Measurements from ENCODE around the gene PPP4R4. TPM values are rescaled to one million over a fixed set of nuclear protein-coding genes. Genes with fewer than 3 reads are reported as not detected.

The PPP4R4 gene
- total RNA-seq, 6 experiments from 2014 or later, result 0.05 to 0.14 TPM; not detected in 4

- Mint-ChIP-seq H3K27me3 (ENCODE audit: insufficient read depth) (peaks cover 13% of the 10 kb centered on the region), H3K36me3 (ENCODE audit: low read depth) (peaks cover 9% of the 10 kb centered on the region; the same call in 1 of the 2 replicates), H3K4me1 (ENCODE audit: low read depth) (0 out of 2 replicates have a peak, but pooled peaks cover 4% of the 10 kb centered on the region), H3K9me3 (peaks cover 10% of the 10 kb centered on the region; the same call in 1 of the 2 replicates), H3K4me3 (no peak overlapping the region), H3K27ac (no peak overlapping the region)
- DNase-seq, result no peak
- TF ChIP-seq CTCF (IDR thresholded peaks at IDR 0.05), result no peak
Observed at GRCh38 chr14:94139421-94139820, 34.7 kb upstream of the PPP4R4 start.

- no peaks in the 10 kb centered on the region for H3K9me3 Mint-ChIP-seq
- no peaks in the 10 kb centered on the region for H3K4me1 Mint-ChIP-seq (ENCODE audit: low read depth)
- H3K27me3 Mint-ChIP-seq (ENCODE audit: insufficient read depth), result peaks cover 8% of the 10 kb centered on the region
- no peak overlapping the region for H3K4me3 Mint-ChIP-seq
- H3K27ac Mint-ChIP-seq, result no peak overlapping the region
- H3K36me3 Mint-ChIP-seq (ENCODE audit: low read depth), result no peaks in the 10 kb centered on the region
- no peak for DNase-seq
- no peak for TF ChIP-seq CTCF (IDR thresholded peaks at IDR 0.05)
Observed at GRCh38 chr14:94142247-94142646, 31.9 kb upstream of the PPP4R4 start.

GRCh38 chr14:94142836-94143235 is 31.3 kb upstream of the PPP4R4 start:
- no peaks in the 10 kb centered on the region for H3K4me1 Mint-ChIP-seq (ENCODE audit: low read depth)
- DNase-seq, result no peak
- no peaks in the 10 kb centered on the region for H3K9me3 Mint-ChIP-seq
- TF ChIP-seq CTCF (IDR thresholded peaks at IDR 0.05), result no peak
- peaks cover 4% of the 10 kb centered on the region for H3K27me3 Mint-ChIP-seq (ENCODE audit: insufficient read depth)
- H3K4me3 Mint-ChIP-seq, result no peak overlapping the region
- no peak overlapping the region for H3K27ac Mint-ChIP-seq
- H3K36me3 Mint-ChIP-seq (ENCODE audit: low read depth), result no peaks in the 10 kb centered on the region

GRCh38 chr14:94143239-94143638 is 30.9 kb upstream of the PPP4R4 start:
- Mint-ChIP-seq H3K9me3 (no peaks in the 10 kb centered on the region), H3K27ac (no peak overlapping the region), H3K36me3 (ENCODE audit: low read depth) (no peaks in the 10 kb centered on the region), H3K27me3 (ENCODE audit: insufficient read depth) (peaks cover 4% of the 10 kb centered on the region), H3K4me1 (ENCODE audit: low read depth) (no peaks in the 10 kb centered on the region), H3K4me3 (no peak overlapping the region)
- TF ChIP-seq CTCF (IDR thresholded peaks at IDR 0.05), result peak; percentile 66
- DNase-seq, result no peak

- peaks cover 6% of the 10 kb centered on the region for H3K27me3 Mint-ChIP-seq (ENCODE audit: insufficient read depth)
- no peak for DNase-seq
Observed at GRCh38 chr14:94143711-94144110, 30.4 kb upstream of the PPP4R4 start.

More at GRCh38 chr14:94143711-94144110, 30.4 kb upstream of the PPP4R4 start:
- H3K4me1 Mint-ChIP-seq (ENCODE audit: low read depth), result no peaks in the 10 kb centered on the region
- TF ChIP-seq CTCF (IDR thresholded peaks at IDR 0.05), result no peak
- H3K4me3 Mint-ChIP-seq, result no peak overlapping the region
- no peaks in the 10 kb centered on the region for H3K36me3 Mint-ChIP-seq (ENCODE audit: low read depth)
- no peak overlapping the region for H3K27ac Mint-ChIP-seq
- no peaks in the 10 kb centered on the region for H3K9me3 Mint-ChIP-seq
